ENCODE results near the gene WNT9B. TPM values are rescaled to one million over a fixed set of nuclear protein-coding genes. Genes with fewer than 3 reads are reported as not detected.
"Not testable (repeated sequence)": the region's sequence is repeated elsewhere in the genome, so short reads cannot be mapped to it uniquely, and the experiment has no call there.

WNT9B gene
- total RNA-seq, 1 donor from 2014 or later: not detected

DNA sequence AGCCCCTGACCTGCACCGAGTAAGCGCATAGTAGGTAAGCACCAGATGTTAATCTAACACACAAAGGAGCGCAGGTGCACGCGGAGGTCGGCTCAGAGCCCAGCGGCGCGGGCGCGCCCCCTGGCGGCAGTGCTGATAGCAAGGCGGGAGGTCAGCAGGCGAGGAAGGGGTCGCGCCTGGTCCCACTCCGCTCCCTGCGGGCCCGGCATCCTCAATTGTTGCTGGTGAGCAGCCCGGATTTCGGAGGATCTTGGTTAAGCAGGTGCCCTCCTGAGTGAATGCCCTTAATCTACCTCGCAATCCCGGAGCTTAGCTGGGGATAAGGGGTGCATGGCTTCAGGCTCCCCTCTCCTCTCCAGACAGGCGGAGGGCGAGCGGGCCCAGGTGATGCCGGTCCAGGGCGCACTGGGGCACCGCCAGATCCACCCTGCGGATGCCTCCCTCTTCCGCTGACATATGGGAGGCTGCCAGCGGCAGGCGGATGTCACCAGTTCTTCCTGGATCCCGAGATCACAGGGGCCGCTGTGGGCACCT lies 28.9 kb upstream of the WNT9B start:
- DNase-seq: no peak

DNA sequence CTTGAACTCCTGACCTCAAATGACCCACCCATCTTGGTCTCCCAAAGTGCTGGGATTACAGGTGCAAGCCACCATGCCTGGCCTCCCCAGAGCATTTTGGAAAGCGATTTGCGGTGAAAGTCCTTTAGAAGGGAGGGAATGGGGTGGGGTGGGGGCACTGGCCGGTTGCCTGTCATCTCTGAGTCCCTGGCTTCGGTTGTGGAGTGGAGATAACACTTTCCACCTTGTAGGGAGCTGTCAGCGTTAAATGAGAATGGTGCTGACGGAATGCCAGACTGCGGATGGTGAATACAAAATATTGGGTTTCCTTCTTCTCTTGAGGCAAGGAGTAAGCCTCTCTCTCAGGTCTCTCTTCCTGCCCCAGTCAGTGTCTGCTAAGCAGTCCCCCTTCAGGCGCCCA lies 27.7 kb upstream of the WNT9B start:
- DNase-seq: no peak

DNA sequence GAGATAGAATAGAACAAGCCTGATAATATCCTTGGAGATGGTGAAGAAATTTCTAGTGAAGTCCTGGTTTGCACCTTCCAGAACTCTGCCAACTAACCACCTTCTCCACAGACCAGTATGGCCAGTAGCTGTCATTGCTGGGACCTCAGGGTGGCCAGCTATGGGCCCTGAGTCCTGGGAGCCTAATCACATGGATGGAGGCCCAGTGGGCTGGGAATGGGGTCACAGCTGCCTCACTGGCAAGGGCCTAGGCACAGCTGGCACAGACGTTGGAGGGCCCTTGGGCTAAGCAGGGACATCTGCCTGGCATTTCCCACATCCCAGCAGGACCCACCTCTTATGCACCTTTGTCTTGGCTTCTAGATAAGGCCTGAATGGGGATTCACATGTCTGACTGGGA lies 25.3 kb upstream of the WNT9B start:
- no peak for DNase-seq

DNA sequence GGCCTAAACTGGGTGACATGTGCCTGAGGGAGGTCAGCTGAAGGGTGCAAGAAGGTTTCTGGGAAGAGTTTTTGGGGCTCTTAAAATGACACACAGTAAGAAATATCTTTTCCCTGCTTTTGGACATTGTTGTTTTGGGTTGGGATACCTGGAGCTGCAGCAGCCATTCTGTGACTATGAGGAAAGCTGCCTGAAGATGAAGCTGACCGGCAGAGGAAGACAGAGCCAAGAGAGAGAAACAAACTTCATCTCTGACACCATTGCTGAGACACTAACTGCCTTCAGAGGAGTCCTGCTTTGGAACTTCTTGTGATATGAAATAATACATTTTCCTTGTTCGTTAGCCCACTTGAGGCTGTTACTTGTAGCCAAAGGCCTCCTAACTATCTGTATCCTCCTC lies 24.1 kb upstream of the WNT9B start:
- no peak for DNase-seq

DNA sequence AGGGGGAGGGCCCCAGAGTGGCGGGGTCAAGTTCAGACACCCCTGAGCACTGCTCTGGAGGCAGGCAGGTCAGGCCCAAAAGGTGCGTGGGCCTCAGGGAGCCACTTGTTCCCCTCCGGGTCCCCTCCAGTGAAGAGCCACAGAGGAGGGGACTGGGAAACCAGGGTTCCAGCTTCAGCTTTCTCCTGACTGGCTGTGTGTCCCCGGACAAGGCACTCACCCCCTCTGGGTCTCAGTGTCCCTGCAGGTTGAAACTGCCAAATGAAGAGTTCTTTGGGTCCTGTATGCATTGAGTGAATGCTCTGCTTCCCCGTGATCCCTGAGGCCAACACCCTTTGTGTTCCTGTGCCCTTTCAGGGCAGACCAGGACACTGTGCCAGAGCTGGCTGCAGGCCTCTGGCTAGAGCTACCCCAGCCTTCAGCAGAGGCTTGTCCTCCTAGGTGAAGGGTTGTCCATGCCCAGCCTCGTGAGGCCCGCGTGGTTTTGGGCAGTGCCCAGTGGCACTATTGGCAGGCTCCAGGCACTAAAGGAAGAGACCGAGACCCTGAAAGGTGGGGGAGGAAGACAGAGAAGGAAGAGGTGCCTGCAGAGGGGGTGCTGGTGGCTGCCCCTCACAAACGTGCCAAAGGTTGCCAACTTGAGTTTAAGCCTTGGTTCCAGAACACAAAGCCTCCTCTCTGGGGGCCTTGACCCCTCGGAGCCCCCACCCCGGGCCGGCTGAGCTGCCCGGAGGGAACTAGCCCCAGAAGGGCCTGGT lies 19.6 kb upstream of the WNT9B start:
- no peak for DNase-seq

DNA sequence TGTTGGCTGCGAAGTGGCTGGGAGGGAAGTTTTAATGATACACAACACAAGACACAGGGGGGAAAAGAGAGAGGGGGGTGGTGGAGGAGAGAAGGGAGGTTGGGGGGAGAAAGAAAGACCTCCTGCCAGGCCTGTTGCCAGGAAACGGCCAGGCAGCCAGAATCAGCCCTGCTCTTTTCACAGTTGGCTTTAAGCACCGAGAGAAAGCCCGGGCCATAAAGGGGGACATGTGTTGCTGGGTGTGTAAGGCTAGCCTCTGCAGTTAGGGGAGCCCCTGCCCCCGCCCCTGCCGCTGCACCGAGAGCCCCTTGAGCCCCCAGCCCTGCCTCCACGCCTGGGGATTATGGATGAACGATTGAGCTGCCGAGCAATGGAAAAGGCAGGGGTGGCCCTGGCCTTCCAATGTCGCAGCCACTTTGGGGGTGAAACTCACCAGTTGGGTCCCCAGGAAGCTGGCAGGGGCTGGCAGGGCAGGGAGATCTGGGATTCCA lies 19.0 kb upstream of the WNT9B start:
- DNase-seq: no peak

DNA sequence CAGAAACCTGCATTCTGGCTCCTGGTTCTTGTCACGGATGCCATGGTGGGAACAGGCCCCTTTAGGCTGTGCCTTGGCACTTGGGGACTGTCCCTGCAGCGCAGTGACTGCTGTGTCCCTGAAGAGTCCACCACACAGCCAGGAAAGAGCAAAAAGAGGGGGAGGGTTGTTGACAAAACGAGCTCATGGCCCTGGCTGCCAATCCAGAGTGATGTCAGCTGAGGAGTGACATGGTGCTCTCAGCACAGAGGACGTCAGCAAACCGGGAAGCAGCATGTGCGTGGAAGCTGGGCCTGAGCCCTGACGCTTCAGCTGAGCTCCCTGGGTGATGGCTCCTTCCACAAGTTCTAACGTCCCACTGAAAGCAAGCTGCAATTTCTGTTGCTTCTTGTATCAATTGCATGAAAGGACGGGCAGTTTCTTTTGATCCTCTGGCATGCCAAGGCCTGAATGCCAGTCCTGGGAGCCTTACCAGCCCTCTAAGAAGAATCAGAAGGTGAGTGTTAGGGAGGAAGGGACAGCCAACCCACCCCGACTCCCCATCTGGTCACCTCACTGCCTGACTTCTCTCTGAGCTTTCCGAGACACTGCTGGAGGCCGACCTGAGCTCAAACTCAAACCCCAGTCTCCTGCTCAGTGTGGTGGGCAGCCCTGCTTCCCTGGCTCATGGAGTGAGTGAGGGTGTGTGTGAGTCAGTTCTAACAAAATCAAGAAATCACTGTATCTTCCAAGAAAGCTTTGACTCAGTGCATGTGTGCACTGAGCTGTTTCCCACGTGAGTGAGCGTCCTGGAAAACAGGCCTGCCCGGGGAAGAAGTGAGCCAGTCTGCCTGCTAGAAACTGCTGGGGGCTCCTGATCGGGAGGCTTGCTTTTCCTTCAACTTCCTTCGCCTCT lies 18.2 kb upstream of the WNT9B start:
- DNase-seq: no peak

DNA sequence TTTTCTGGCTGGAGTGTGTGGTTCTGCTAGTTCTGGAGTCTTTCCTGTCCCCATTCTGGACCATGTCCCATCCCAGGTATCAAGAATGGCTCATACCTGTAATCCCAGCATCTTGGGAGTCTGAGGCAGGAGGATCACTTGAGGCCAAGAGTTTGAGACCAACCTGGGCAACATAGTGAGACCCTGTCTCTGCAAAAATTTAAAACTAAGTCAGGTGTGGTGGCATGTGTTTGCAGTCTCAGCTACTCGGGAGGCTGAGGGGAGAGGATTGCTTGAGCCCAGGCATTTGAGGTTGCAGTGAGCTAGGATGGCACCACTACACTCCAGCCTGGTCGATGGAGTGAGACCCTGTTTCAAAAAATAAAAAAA lies 17.6 kb upstream of the WNT9B start:
- no peak for DNase-seq

DNA sequence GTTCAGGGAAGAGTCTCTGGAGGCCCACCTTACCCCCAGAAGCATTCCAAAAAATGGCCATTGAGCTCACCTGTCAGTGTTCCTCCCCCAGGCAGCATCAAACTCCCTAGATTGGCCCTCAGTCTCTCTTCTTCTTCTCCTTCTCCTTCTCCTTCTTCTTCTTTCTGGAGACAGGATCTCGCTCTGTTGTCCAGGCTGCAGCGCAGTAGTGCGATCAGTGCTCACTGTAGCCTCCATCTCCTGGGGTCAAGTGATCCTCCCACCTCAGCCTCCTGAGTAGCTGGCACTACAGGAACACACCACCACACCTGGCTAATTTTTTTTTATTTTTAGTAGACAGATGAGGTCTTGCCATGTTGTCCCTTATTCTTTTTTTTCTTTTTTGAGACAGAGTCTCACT lies 16.5 kb upstream of the WNT9B start:
- DNase-seq: no peak

DNA sequence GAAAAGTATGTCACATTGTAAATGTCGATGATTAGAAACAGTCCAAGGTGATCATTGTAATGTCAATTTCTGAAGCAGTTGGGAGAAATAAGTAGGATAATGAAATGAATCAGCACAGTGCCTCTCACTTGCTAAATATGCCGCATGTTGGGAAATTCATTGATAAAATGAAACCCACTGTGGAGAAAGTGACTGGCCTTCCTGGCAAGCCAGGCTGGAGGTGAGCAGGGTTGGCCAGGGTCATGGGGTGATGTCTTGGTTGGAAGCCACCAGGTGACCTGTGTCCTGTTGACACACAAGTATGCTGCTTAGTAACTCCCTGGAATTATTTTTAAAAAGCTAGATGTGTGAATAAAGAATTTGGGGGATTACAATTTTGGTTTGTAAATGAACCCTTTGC lies 14.9 kb upstream of the WNT9B start:
- DNase-seq: no peak

DNA sequence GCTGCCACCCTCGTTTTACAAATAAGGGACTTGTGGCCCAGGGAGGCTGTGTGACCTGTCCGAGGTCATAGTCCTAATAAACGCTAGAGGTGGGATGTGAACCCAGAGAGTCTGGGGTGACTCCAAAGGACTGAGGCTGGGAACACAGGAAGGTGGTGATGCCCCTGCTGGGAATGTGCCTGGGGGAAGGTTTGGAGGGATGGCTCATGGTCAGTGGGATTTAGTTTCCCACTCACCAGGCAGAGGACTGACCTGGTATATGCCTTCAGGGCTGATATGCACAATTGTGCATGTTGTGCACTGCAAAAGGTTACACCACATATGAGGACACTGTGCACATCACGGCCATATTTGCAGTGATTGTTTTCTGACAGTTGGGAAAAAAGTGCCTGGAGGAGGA lies 13.9 kb upstream of the WNT9B start:
- no peak for DNase-seq

DNA sequence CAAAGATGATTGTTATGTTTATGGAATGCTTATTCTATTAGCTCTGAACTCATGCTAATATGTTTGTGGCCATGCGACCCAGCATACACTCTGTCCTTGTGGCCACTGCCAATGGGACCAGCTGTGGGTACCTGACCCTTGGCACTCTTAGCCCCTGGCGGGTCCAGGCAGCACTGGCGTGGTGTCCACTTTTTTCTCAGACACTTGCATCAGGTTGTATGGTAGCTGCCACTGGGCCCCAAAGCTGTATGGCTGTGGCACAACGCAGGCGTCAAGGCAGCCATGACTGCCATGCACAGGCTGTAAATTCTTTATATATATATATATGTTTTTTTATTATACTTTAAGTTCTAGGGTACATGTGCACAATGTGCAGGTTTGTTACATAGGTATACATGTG lies 12.2 kb upstream of the WNT9B start:
- no peak for DNase-seq

DNA sequence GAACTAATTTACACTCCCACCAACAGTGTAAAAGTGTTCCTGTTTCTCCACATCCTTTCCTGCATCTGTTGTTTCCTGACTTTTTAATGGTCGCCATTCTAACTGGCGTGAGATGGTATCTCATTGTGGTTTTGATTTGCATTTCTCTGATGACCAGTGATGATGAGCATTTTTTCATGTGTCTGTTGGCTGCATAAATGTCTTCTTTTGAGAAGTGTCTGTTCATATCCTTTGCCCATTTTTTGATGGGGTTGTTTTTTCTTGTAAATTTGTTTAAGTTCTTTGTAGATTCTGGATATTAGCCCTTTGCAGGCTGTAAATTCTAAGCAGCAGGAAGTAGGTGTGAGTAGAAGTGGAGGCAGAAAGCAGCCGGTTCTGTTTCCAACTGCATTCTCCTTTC lies 10.8 kb upstream of the WNT9B start:
- DNase-seq: not testable (repeated sequence)

DNA sequence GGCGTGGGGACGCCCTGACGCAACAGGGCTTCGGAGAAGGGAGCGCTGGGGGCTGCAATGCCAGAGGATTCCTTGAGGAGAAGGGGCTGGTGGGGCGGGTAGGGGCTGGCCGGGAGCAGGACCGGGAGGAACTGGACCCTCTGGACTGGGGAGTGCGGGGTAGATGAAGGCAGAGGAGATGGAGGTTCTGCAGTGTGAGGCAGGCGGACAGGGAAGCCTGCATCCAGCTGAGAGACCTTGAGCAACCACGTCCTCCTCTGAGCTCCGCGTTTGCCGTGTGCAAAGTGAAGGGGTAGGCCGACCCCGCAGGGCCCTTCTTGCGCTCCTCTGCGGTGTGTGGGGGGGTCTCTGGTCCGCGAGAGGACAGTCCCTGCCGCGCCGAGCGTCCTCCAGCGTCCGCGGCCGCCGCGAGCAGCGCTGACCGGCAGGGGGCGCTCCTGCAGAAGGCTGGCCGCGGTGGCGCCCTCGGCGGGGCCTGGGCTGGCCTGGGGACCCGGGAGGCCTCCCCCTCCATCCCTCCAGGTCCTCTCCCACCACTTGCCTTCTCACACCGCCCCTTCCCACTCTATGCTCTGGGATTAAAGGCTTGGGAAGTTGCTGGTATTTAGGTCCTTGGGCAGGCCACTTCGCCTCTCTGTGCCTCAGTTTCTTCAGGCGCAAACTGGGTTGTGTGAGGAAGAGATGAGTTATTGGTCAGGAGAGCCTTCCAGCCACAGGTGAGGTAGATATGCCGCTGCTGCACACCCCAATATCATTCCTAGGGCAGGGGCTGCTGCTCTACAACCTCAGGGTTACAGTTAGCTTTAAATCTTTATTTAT lies 9.6 kb upstream of the WNT9B start:
- no peak for DNase-seq

DNA sequence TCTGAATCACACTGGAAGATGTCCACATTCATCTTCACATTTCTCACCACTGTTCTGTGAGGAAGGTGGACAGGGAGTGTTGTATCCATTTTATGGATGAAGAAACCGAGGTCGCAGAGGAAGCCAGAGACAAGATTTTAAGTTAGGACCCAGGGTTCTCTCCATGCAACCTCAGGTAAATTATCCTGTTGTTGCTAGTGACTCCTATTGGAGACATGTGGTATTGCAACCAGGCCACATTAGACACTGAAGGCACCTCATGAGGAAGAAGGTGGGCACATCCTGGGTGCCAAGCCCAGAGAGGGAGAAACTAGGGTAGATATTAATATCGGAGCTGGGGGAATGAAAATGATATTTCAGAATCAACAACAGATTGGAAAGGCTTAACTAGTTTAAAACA lies 8.5 kb upstream of the WNT9B start:
- DNase-seq: no peak

DNA sequence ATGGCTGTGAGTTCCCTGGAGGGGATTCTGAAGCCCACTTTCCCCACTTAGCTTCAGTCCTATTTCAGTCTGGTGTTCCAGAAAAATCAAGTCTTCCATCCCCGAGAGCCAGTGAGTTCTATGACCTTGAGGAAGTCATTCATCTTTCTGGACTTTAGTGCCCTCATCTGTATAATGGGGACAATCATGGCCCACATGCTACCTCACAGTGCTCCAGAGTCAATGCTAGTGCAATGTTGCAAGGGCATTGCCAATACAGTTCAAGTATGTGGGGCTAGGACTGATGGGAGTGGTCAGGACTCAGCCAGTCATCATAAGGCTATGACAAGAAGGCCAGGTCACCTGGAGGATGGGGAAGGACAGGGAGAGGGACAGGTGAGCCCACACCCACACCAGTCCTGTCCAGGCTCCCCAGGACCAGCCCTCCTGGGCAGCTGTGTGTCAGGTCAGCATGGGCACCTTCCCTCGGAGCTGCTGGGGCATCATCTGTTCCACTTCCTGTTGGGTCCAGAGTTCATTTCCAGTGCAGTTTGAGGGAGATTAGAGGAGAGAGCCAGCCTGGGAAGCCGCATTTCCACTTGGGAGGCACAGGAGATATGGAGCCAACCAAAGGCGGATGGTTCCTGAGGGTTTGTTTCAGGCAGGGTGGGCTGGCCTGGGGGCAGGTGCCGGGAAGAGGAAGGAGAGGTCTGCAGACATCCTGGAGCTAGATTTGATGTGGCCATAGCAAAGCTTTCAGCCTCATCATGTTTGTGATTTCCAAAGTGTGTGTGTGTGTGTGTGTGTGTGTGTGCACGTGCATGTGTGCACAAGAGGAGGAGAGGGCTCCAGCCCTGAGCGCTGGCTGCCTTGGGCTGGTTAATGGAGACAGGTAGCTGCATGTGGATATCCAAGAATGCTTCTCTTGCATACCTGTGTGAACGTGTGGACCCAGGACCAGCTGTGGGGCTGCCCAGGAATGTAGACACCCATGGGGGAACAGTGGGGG lies 3.9 kb upstream of the WNT9B start:
- no peak for DNase-seq

DNA sequence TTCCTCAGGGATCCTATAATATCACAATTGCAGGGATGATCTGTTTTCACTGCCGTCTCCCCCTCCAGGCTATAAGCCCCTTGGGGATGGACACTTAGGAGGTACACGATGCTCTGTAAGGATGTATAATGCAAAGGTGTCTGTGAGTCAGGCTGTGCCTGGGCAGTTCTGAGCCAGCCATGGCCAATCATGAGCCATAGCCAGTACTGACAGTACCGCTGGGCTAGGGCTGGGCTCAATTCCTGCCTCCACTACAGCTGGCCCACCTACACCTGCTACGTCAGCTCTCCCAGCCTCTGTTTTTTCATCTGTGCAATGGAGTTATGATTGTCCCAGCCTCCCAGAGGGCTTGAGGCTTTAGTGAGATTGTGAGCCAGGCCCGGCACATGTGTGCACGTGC lies 2.8 kb upstream of the WNT9B start:
- no peak for DNase-seq

DNA sequence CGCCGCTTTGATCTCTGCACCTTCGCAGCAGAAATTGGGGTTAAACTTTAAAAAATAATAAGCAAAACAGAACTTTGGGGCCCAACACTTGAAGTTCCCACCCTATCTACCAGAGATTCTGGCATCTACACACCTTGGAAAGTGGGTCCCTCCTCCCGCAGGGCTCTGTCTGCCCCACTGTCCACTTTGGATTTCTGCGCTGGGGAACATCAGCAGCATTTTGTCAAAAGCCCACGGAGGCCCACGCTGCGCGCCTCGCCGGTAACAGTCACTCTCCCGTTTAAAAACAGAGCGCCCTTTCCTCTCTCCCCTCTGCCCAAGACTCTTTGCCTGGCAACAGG lies 725 bp upstream of the WNT9B start:
- DNase-seq: no peak

DNA sequence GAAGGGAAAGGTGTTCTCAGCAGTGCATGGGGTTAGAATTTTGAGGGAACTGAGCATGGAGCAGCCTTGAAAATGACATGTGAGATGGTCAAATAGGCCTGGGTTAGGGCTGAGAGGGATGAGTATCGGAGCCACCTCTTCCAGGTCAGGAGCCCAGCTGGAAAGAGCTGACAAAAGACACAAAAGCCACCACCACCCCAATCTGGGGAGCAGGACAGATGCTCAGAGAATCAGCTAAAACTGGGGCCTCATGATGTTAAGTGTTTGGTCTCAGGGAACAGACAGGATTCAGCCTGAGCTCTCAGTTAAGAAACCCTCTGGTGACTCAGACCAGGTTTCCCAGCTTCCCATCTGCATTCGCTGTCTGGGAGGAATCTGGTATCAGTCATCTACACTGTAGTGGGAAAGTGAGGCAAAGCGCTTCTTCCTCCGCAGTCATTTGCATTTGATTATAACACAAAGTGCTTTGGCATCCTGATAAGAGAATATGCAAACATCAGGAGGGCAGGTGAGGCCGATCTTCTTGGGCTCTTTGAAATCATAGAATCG lies 2.6 kb downstream of the WNT9B start:
- no peak for DNase-seq

DNA sequence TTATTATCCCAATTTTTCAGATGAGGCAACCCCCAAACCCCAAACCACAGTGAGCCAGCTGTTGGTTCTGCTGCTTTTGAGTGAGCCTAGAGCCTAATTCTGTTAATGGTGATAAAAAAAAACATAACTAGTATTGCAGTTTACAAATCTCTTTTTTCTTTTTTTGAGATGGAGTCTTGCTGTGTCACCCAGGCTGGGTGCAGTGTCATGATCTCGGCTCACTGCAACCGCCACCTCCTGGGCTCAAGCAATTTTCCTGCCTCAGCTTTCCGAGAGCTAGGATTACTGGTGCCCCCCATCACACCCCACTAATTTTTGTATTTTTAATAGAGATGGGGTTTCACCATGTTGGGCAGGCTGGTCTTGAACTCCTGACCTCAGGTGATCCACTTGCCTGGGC lies 3.1 kb downstream of the WNT9B start:
- no peak for DNase-seq

DNA sequence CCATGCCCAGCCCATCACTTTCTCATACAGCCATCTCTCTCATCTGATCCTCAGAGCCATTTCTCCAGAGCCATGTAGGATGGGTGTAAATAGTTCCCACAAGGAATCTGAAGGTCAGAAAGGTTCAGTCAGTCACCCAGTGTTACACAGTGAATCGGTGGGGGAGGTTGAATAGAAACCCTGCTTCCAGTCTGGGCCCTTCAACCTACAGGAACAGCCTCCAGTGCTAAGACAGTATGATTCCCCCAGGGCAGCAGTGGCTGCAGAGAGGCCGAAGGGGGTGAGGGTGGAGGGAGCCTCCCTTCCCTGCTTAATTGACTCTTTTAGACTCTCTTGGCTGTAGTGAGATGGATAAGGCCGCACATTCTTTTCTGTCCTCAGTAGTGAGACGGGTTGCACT lies 3.6 kb downstream of the WNT9B start:
- no peak for DNase-seq
